Urinary bladder (tissue), 4 donors: ENCODE data around the gene ZCWPW1. TPM values are rescaled to one million over a fixed set of nuclear protein-coding genes. Genes with fewer than 3 reads are reported as not detected.

Experiments
- DNase-seq: peaks from one replicate; pipeline ENCODE4 v3.0.0-alpha.2; 2015; ENCODE audit errors: extremely low spot score
- H3K27ac ChIP-seq: one replicate; pipeline ENCODE4 v1.5.1; 2013; ENCODE audit warnings: low read depth, mild to moderate bottlenecking, moderate library complexity
- H3K36me3 ChIP-seq: one replicate; pipeline ENCODE4 v1.6.1; 2013; ENCODE audit warnings: mild to moderate bottlenecking, moderate library complexity; ENCODE audit not compliant: insufficient read depth
- H3K4me1 ChIP-seq: one replicate; pipeline ENCODE4 v1.6.1; 2013; ENCODE audit warnings: mild to moderate bottlenecking, moderate library complexity; ENCODE audit not compliant: insufficient read depth
- H3K4me3 ChIP-seq: one replicate; pipeline ENCODE4 v1.5.1; 2013; ENCODE audit warnings: low read depth, low read length
- WGBS: extraction: QIAGEN DNeasy Blood & Tissue Kit; methylation state at CpG from one replicate; pipeline ENCODE4 v1.1.7; 2013; 5-methylcytosine and 5-hydroxymethylcytosine counted together
- polyA plus RNA-seq: library from polyadenylated mRNA; stranded (reverse); fragments of 200-250 nt; gene quantifications from one replicate; pipeline ENCODE4 v1.2.3, GENCODE V29; 2013
- total RNA-seq: library from RNA; depleted of rRNA; stranded (reverse); fragments of >200 nt; gene quantifications from one replicate; pipeline ENCODE4 v1.2.3, GENCODE V29; 2014
- donor health status: healthy with polysubstance abuse.
- donor health status: healthy.

The ZCWPW1 gene
- total and polyA plus RNA-seq, 2 donors = 4.2 to 8.7 TPM

DNA sequence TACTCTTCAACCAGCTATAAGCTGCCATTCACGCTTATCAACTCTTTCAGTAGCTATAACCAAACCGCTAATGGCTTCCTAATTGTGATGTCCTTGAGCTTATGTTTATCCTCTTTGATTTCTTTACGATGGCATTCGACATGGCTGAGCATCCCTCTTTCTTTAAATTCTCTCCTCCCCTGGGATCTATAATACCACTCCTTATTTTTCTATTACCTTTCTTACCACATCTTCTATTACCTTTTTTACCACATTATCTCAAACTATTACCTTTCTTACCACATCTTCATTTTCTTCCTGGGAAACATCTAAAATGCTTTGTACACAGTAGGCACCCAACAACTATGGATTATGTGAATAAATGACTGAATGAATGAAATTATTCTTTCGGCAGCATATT, 13.1 kb downstream of the ZCWPW1 start:
- H3K36me3 ChIP-seq = no peaks in the 10 kb centered on the region
- no peak overlapping the region for H3K27ac ChIP-seq
- H3K4me3 ChIP-seq = no peak overlapping the region
- no peaks in the 10 kb centered on the region for H3K4me1 ChIP-seq
- DNase-seq = no peak
- 83% methylated on average over 5 of the region's 5 CpGs for WGBS

GRCh38 chr7:100413889-100414288, 14.6 kb downstream of the ZCWPW1 start:
- no peaks in the 10 kb centered on the region for H3K4me1 ChIP-seq
- no peak for DNase-seq
- WGBS = 90% methylated on average over 1 of the region's 1 CpG
- H3K4me3 ChIP-seq = no peak overlapping the region
- H3K36me3 ChIP-seq = no peaks in the 10 kb centered on the region
- H3K27ac ChIP-seq = no peak overlapping the region

GRCh38 chr7:100413346-100413745, 15.2 kb downstream of the ZCWPW1 start:
- no peak for DNase-seq
- Histone ChIP-seq H3K4me3 (no peak overlapping the region), H3K4me1 (no peaks in the 10 kb centered on the region), H3K27ac (no peak overlapping the region), H3K36me3 (no peaks in the 10 kb centered on the region)

- WGBS = 96% methylated on average over 6 of the region's 6 CpGs
Observed at GRCh38 chr7:100411101-100411500, 17.4 kb downstream of the ZCWPW1 start.

DNA sequence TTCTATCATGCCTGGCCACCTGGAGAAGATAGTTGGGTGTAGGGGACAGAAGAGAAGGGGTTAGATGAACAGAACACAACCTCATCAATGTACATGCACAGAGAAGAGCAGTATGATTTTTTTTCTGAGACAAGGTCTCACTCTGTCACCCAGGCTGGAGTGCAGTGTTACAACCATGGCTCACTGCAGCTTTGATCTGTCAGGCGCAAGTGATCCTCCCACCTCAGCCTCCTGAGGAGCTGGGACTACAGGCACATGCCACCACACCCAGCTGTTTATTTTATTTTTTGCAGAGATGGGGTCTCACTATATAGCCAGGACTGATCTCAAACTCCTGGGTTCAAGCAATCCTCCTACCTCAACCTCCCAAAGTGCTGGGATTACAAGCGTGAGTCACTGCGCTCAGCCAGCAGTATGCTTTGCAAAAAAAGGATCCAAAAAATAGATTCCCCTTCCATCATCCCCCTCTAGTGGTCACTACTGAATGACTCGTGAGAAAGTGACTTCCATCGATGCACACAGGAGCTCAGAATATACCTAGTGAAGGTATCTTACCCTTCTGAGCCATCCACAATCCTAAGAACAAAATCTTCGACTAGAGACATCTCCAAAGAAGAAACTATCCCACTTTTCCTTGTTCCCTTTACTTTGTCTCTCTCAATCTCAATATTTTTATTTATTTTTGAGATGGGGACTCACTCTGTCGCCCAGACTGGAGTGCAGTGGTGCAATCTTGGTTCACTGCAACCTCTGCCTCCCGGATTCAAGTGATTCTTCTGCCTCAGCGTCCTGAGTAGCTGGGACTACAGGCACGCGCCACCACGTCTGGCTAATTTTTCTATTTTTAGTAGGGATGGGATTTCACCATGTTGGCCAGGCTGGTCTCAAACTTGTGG, 21.0 kb downstream of the ZCWPW1 start:
- Histone ChIP-seq H3K36me3 (no peaks in the 10 kb centered on the region), H3K4me3 (no peak overlapping the region), H3K27ac (no peak overlapping the region), H3K4me1 (no peaks in the 10 kb centered on the region)
- 50% methylated on average over 12 of the region's 12 CpGs for WGBS
- no peak for DNase-seq

More at GRCh38 chr7:100411101-100411500, 17.4 kb downstream of the ZCWPW1 start:
- Histone ChIP-seq H3K36me3 (no peaks in the 10 kb centered on the region), H3K4me3 (no peak overlapping the region), H3K4me1 (no peaks in the 10 kb centered on the region), H3K27ac (no peak overlapping the region)
- no peak for DNase-seq

GRCh38 chr7:100406767-100407166, 21.7 kb downstream of the ZCWPW1 start:
- Histone ChIP-seq H3K4me3 (no peak overlapping the region), H3K4me1 (no peaks in the 10 kb centered on the region), H3K36me3 (no peaks in the 10 kb centered on the region), H3K27ac (no peak overlapping the region)
- DNase-seq = no peak
- 59% methylated on average over 6 of the region's 6 CpGs for WGBS

GRCh38 chr7:100402241-100402640, 26.3 kb downstream of the ZCWPW1 start:
- no peak for DNase-seq
- Histone ChIP-seq H3K36me3 (no peaks in the 10 kb centered on the region), H3K4me1 (no peaks in the 10 kb centered on the region), H3K4me3 (no peak overlapping the region), H3K27ac (no peak overlapping the region)
- WGBS = 96% methylated on average over 2 of the region's 2 CpGs

GRCh38 chr7:100401811-100402210, 26.7 kb downstream of the ZCWPW1 start:
- 66% methylated on average over 5 of the region's 5 CpGs for whole genome bisulfite sequencing
- Histone ChIP-seq H3K4me1 (no peaks in the 10 kb centered on the region), H3K36me3 (no peaks in the 10 kb centered on the region), H3K27ac (no peak overlapping the region), H3K4me3 (no peak overlapping the region)
- no peak for DNase-seq

- WGBS = 76% methylated on average over 11 of the region's 11 CpGs
Observed at GRCh38 chr7:100400656-100401055, 27.8 kb downstream of the ZCWPW1 start.

DNA sequence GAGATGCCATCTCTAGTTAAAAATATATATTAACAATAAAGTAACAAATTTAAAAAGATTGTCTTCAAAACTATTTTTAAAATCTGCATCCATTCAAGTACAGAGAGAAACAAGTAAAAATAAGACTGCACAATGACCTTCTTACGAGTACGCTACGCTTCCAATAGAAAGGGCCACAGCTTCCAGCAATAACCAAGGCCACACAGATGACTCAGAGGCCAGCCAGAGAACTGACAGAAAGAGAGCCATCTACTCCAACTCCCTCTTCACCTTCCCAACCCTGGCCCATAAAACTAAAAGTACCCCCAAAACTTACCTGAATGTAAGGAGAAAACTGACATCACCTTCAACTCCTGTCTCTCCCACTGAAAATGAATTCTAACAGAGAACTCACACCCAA, 28.5 kb downstream of the ZCWPW1 start:
- 98% methylated on average over 3 of the region's 3 CpGs for WGBS
- DNase-seq = no peak
- no peaks in the 10 kb centered on the region for H3K4me1 ChIP-seq
- H3K27ac ChIP-seq = no peak overlapping the region
- H3K4me3 ChIP-seq = no peak overlapping the region
- no peaks in the 10 kb centered on the region for H3K36me3 ChIP-seq

More at GRCh38 chr7:100400656-100401055, 27.8 kb downstream of the ZCWPW1 start:
- Histone ChIP-seq H3K36me3 (no peaks in the 10 kb centered on the region), H3K4me3 (no peak overlapping the region), H3K27ac (no peak overlapping the region), H3K4me1 (no peaks in the 10 kb centered on the region)
- DNase-seq = no peak

- Histone ChIP-seq H3K36me3 (no peaks in the 10 kb centered on the region), H3K4me3 (no peak overlapping the region), H3K4me1 (no peaks in the 10 kb centered on the region), H3K27ac (no peak overlapping the region)
- 38% methylated on average over 2 of the region's 2 CpGs for WGBS
- DNase-seq = no peak
Observed at GRCh38 chr7:100398239-100398638, 30.3 kb downstream of the ZCWPW1 start.

DNA sequence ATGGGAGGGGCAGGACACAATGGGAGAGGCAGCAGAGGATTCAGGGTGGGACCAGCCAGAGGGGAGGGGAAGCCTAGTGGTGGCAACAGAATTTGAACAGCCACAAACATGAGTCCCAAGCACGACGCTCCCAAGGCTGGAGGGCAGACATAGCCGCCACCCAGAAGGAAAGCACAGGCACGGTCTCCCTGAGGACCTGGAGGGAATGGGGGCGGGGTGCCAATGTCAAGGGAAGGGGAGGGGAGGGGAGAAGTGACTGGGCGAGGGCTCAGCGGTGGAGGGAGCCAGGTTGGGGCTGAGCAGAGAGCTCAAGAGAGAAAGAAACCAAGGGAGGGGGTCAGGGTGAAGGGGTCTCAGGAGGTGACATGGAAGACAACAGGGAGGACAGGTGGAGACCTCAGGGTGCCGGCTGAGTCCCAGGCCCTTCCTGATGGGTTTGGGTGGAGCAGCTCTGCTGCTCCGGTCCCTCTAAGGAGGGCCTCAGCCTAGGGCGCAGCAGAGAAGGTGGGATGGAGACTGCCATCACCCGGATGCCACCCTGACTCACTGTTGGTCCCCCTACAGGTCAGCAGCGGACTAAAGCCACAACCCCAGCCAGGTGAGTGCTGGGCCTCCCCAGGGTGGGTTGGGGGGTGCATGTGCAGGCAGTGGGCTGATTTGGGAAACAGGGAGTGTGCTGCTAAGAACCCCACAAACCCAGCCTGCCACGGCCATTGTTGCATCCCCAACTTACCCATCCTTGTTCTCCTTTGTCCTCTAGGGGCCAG, 31.0 kb downstream of the ZCWPW1 start:
- H3K36me3 ChIP-seq = no peaks in the 10 kb centered on the region
- H3K4me1 ChIP-seq = no peaks in the 10 kb centered on the region
- WGBS = 53% methylated on average over 13 of the region's 13 CpGs
- H3K4me3 ChIP-seq = no peak overlapping the region
- no peak for DNase-seq
- H3K27ac ChIP-seq = no peak overlapping the region

DNA sequence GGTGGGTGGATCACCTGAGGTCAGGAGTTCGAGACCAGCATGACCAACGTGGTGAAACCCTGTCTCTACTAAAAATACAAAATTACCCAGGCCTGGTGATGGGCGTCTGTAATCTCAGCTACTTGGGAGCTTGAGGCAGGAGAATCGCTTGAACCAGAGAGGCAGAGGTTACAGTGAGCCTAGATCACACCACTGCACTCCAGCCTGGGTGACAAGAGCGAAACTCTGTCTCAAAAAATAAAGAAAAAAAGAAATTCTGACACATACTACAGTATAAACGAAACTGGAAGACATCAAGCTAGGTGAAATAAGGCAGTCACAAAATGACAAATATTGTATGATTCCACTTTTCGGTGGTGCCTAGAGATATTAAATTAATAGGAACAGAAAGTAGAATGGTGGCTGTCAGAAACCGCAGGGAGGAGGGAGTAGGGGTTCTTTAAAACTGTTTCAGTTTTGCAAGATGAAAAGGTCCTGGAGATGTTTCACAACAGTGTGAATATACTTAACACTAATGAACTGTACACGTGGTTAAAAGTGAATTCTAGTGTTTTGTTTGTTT, 32.0 kb downstream of the ZCWPW1 start:
- Histone ChIP-seq H3K4me1 (no peaks in the 10 kb centered on the region), H3K4me3 (no peak overlapping the region), H3K36me3 (no peaks in the 10 kb centered on the region), H3K27ac (no peak overlapping the region)
- 69% methylated on average over 9 of the region's 9 CpGs for WGBS
- DNase-seq = no peak

DNA sequence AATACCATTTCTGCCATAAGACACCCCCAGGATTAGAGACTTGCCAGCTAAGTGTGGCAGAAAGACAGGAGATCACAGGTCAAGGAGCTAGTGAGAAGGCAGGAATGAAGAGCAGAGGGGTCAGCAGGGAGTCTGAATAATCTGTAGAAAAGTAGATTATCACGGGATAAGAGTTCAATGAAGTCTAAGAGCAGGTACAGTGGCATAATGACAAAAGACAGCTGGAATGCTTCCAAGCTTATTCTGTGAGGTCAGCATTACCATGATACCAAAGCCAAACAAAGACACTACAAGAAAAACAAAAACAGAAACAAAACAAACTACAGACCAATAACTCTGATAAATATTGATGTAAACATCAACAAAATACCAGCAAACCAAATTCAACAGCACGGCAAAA, 34.4 kb downstream of the ZCWPW1 start:
- Histone ChIP-seq H3K36me3 (no peaks in the 10 kb centered on the region), H3K4me1 (no peaks in the 10 kb centered on the region), H3K27ac (no peak overlapping the region), H3K4me3 (no peak overlapping the region)
- 73% methylated on average over 2 of the region's 2 CpGs for WGBS
- DNase-seq = no peak
